H9 (cell line): Measurements from ENCODE around the gene PARM1. TPM values are rescaled to one million over a fixed set of nuclear protein-coding genes. Genes with fewer than 3 reads are reported as not detected.

ENCODE experiments used
- DNase-seq: peaks from one replicate; pipeline ENCODE4 v3.0.0-alpha.2; 2017
- H2AFZ ChIP-seq: one replicate; pipeline ENCODE4 v1.6.1; 2013; ENCODE audit warnings: mild to moderate bottlenecking, low read length, control low read depth, moderate library complexity
- H2AK5ac ChIP-seq: 2 replicates; pipeline ENCODE4 v1.6.1; 2013; ENCODE audit warnings: low read length, control low read depth, mixed read lengths; ENCODE audit not compliant: insufficient read length
- H2BK120ac ChIP-seq: one replicate; pipeline ENCODE4 v1.6.1; 2013; ENCODE audit warnings: low read depth, mild to moderate bottlenecking, low read length, control low read depth, inconsistent platforms; ENCODE audit not compliant: poor library complexity, severe bottlenecking
- H2BK12ac ChIP-seq: 2 replicates; pipeline ENCODE4 v1.6.1; 2013; ENCODE audit warnings: low read length, control low read depth, mixed read lengths, low read depth; ENCODE audit not compliant: insufficient read length
- H2BK15ac ChIP-seq: 2 replicates; pipeline ENCODE4 v1.6.1; 2013; ENCODE audit warnings: low read depth, low read length, control low read depth
- H2BK20ac ChIP-seq: one replicate; pipeline ENCODE4 v1.6.1; 2013; ENCODE audit warnings: low read depth, mild to moderate bottlenecking, low read length, control low read depth, inconsistent platforms; ENCODE audit not compliant: poor library complexity, severe bottlenecking
- H2BK5ac ChIP-seq: 2 replicates; pipeline ENCODE4 v1.6.1; 2013; ENCODE audit warnings: low read length, control low read depth, mixed read lengths; ENCODE audit not compliant: insufficient read length
- H3K14ac ChIP-seq: 2 replicates; pipeline ENCODE4 v1.6.1; 2013; ENCODE audit warnings: low read length, control low read depth; ENCODE audit not compliant: insufficient read depth
- H3K18ac ChIP-seq: 2 replicates; pipeline ENCODE4 v1.6.1; 2013; ENCODE audit warnings: low read depth, mild to moderate bottlenecking, mixed read lengths, low read length, control low read depth; ENCODE audit not compliant: insufficient read length
- H3K23ac ChIP-seq: 2 replicates; pipeline ENCODE4 v1.6.1; 2013; ENCODE audit warnings: low read length, control low read depth, mixed read lengths, low read depth; ENCODE audit not compliant: insufficient read length
- H3K23me2 ChIP-seq: 2 replicates; pipeline ENCODE4 v1.6.1; 2013; ENCODE audit warnings: low read depth, mild to moderate bottlenecking, mixed read lengths, low read length, control low read depth; ENCODE audit not compliant: insufficient read length, poor library complexity, severe bottlenecking
- H3K27ac ChIP-seq: 2 replicates; pipeline ENCODE4 v1.5.1; 2013; ENCODE audit warnings: low read length, control low read depth, mixed read lengths, low read depth; ENCODE audit not compliant: insufficient read length
- H3K27me3 ChIP-seq: 2 replicates; pipeline ENCODE4 v1.6.1; 2013; ENCODE audit warnings: low read length, control low read depth, inconsistent platforms; ENCODE audit not compliant: insufficient read depth
- H3K4ac ChIP-seq: 2 replicates; pipeline ENCODE4 v1.6.1; 2013; ENCODE audit warnings: low read depth, mild to moderate bottlenecking, control low read depth, inconsistent platforms, low read length, moderate library complexity
- H3K4me1 ChIP-seq: 2 replicates; pipeline ENCODE4 v1.6.1; 2013; ENCODE audit warnings: low read length, control low read depth, inconsistent platforms; ENCODE audit not compliant: insufficient read depth
- H3K4me2 ChIP-seq: 2 replicates; pipeline ENCODE4 v1.6.1; 2013; ENCODE audit warnings: low read length, control low read depth, mixed read lengths; ENCODE audit not compliant: insufficient read length, insufficient read depth
- H3K56ac ChIP-seq: 2 replicates; pipeline ENCODE4 v1.6.1; 2013; ENCODE audit warnings: low read depth, mild to moderate bottlenecking, mixed read lengths, low read length, control low read depth; ENCODE audit not compliant: insufficient read length
- H3K79me1 ChIP-seq: 2 replicates; pipeline ENCODE4 v1.6.1; 2013; ENCODE audit warnings: low read depth, mild to moderate bottlenecking, moderate library complexity, low read length, control low read depth, inconsistent platforms; ENCODE audit not compliant: insufficient read depth, poor library complexity, severe bottlenecking
- H3K79me2 ChIP-seq: 2 replicates; pipeline ENCODE4 v1.6.1; 2013; ENCODE audit warnings: low read length, control low read depth, inconsistent platforms; ENCODE audit not compliant: insufficient read depth
- H3K9ac ChIP-seq: 2 replicates; pipeline ENCODE4 v1.6.1; 2013; ENCODE audit warnings: low read length, control low read depth, mixed read lengths; ENCODE audit not compliant: insufficient read length; ENCODE audit errors: extremely low read depth
- H3K9me3 ChIP-seq: one replicate; pipeline ENCODE4 v1.6.1; 2013; ENCODE audit warnings: low read depth, low read length, inconsistent platforms; ENCODE audit not compliant: control insufficient read depth
- H3T11ph ChIP-seq: one replicate; pipeline ENCODE4 v1.6.1; 2013; ENCODE audit warnings: mild to moderate bottlenecking, low read length, control low read depth, inconsistent platforms
- H4K20me1 ChIP-seq: one replicate; pipeline ENCODE4 v1.6.1; 2013; ENCODE audit not compliant: control insufficient read depth, insufficient read length, insufficient read depth
- H4K5ac ChIP-seq: 2 replicates; pipeline ENCODE4 v1.6.1; 2013; ENCODE audit warnings: low read depth, mild to moderate bottlenecking, mixed read lengths, low read length, control low read depth; ENCODE audit not compliant: insufficient read length
- H4K8ac ChIP-seq: replicated peaks from 2 replicates; pipeline ENCODE4 v1.6.1; 2013; ENCODE audit warnings: low read length, control low read depth, mixed read lengths, low read depth; ENCODE audit not compliant: insufficient read length
- H4K91ac ChIP-seq: 2 replicates; pipeline ENCODE4 v1.6.1; 2013; ENCODE audit warnings: low read depth, mild to moderate bottlenecking, moderate library complexity, mixed read lengths, low read length, control low read depth; ENCODE audit not compliant: insufficient read length
- H3K27ac Mint-ChIP-seq, 3 experiments: 2 replicates in 2 of 3; 3 replicates in 1 of 3; pipeline ENCODE4 v1.8.0; 2020 to 2021; ENCODE audit warnings: mixed read lengths in 3 of 3, mild to moderate bottlenecking in 1 of 3, moderate library complexity in 1 of 3
- H3K27me3 Mint-ChIP-seq: 2 replicates; pipeline ENCODE4 v1.8.0; 2021; ENCODE audit warnings: low read depth, mild to moderate bottlenecking, moderate library complexity, mixed read lengths
- H3K36me3 Mint-ChIP-seq, 3 experiments: 2 replicates in 2 of 3; 3 replicates in 1 of 3; pipeline ENCODE4 v1.8.0; 2020 to 2021; ENCODE audit warnings: low read depth in 3 of 3, mixed read lengths in 3 of 3; ENCODE audit not compliant: insufficient read depth in 1 of 3
- H3K4me1 Mint-ChIP-seq, 2 experiments: 2 replicates each; pipeline ENCODE4 v1.8.0; 2020; ENCODE audit warnings: mixed read lengths in 2 of 2
- H3K4me3 Mint-ChIP-seq, 2 experiments: 2 replicates in 1 of 2; 3 replicates in 1 of 2; pipeline ENCODE4 v1.8.0; 2020 to 2021; ENCODE audit warnings: mild to moderate bottlenecking in 2 of 2, mixed read lengths in 2 of 2, moderate library complexity in 1 of 2
- H3K9me3 Mint-ChIP-seq, 2 experiments: 2 replicates in 1 of 2; 3 replicates in 1 of 2; pipeline ENCODE4 v1.8.0; 2020; ENCODE audit warnings: mild to moderate bottlenecking in 2 of 2, mixed read lengths in 2 of 2, moderate library complexity in 1 of 2
- CTCF ChIP-seq: fragments of 200-600 bp; sonication (generic); conservative IDR thresholded peaks from 3 replicates; pipeline ENCODE4 v1.8.0; 2021; ENCODE audit warnings: antibody characterized with exemption, mild to moderate bottlenecking
- WGBS: extraction: QIAGEN DNeasy Blood & Tissue Kit; methylation state at CpG from one replicate; pipeline ENCODE4 v1.1.7; 2013; ENCODE audit warnings: missing lambda C conversion rate, low lambda C conversion rate, mixed read lengths; ENCODE audit not compliant: insufficient read length; ENCODE audit errors: extremely low coverage; 5-methylcytosine and 5-hydroxymethylcytosine counted together
- total RNA-seq: library from RNA; stranded (reverse); gene quantifications from 2 replicates; pipeline ENCODE4 v1.2.1, GENCODE V29; 2021

Gene PARM1
- total RNA-seq, 1 experiment from 2014 or later, result 2.0 TPM

- H2AFZ ChIP-seq, result no peak overlapping the region
- no peaks in the 10 kb centered on the region for H3K27me3 Mint-ChIP-seq
- H3K27ac Mint-ChIP-seq, result no peak overlapping the region
- H3K18ac ChIP-seq, result no peak overlapping the region
- H4K20me1 ChIP-seq, result no peaks in the 10 kb centered on the region
- H3K4me3 Mint-ChIP-seq, result no peak overlapping the region
- H3K9me3 Mint-ChIP-seq, result no peaks in the 10 kb centered on the region
- H2BK120ac ChIP-seq, result no peak overlapping the region
- H2BK5ac ChIP-seq, result no peak overlapping the region
- no peaks in the 10 kb centered on the region for H3K4me1 Mint-ChIP-seq
- no peak for TF ChIP-seq CTCF
- no CpG with 5 or more reads among the region's 2 CpGs for WGBS
- DNase-seq, result no peak
- no peak overlapping the region for H3K14ac ChIP-seq
- H2BK20ac ChIP-seq, result no peak overlapping the region
- no peak overlapping the region for H4K5ac ChIP-seq
- no peak overlapping the region for H3K27ac ChIP-seq
- no peaks in the 10 kb centered on the region for H3K27me3 ChIP-seq
- H3K9me3 ChIP-seq, result no peaks in the 10 kb centered on the region
- H3K79me2 ChIP-seq, result no peaks in the 10 kb centered on the region
- no peak overlapping the region for H4K8ac ChIP-seq
- H3T11ph ChIP-seq, result no peak overlapping the region
- H3K4me2 ChIP-seq, result no peak overlapping the region
- no peaks in the 10 kb centered on the region for H3K4me1 ChIP-seq
- H3K79me1 ChIP-seq, result no peaks in the 10 kb centered on the region
- no peak overlapping the region for H2BK15ac ChIP-seq
- no peak overlapping the region for H3K4ac ChIP-seq
- no peak overlapping the region for H2BK12ac ChIP-seq
- H3K36me3 Mint-ChIP-seq, result no peaks in the 10 kb centered on the region; a peak in 1 of 7 replicates
- H4K91ac ChIP-seq, result no peak overlapping the region
- H3K23ac ChIP-seq, result no peak overlapping the region
- H3K23me2 ChIP-seq, result no peaks in the 10 kb centered on the region
- no peak overlapping the region for H3K56ac ChIP-seq
- H3K9ac ChIP-seq, result no peak overlapping the region
- no peak overlapping the region for H2AK5ac ChIP-seq
These were observed 32.1 kb upstream of the PARM1 start for GRCh38 chr4:74900862-74901261.
